CD4-positive, alpha-beta memory T cell (primary cell): ENCODE data around the gene CDK18. TPM values are rescaled to one million over a fixed set of nuclear protein-coding genes. Genes with fewer than 3 reads are reported as not detected.

Experiments
- CTCF ChIA-PET: fragments of 350-600 bp; sonication (Branson Sonifier 250); formaldehyde crosslinking; loops from one replicate; lab custom pipeline; 2021; ENCODE audit warnings: inconsistent platforms; ENCODE audit not compliant: partially characterized antibody; lab: Charles Lee
- POLR2A ChIA-PET: fragments of 350-600 bp; sonication (Branson Sonifier 250); formaldehyde crosslinking; loops from one replicate; lab custom pipeline; 2021; ENCODE audit not compliant: partially characterized antibody; lab: Charles Lee
- DNase-seq, 5 donors: peaks; one replicate each; pipeline versions ENCODE4 v3.0.0 to v3.0.0-alpha.2; 2020 to 2022; ENCODE audit warnings: mixed read lengths in 1 of 5
- H3K27ac ChIP-seq: one replicate; pipeline ENCODE4 v1.7.0; 2013; ENCODE audit warnings: low read depth, low read length
- H3K27me3 ChIP-seq: 2 replicates; pipeline ENCODE4 v1.7.0; 2013; ENCODE audit warnings: mild to moderate bottlenecking, low read length, moderate library complexity; ENCODE audit not compliant: insufficient read depth
- H3K36me3 ChIP-seq: 2 replicates; pipeline ENCODE4 v1.7.0; 2013; ENCODE audit warnings: mild to moderate bottlenecking, low read length, moderate library complexity; ENCODE audit not compliant: insufficient read depth
- H3K4me1 ChIP-seq: 2 replicates; pipeline ENCODE4 v1.7.0; 2013; ENCODE audit warnings: mild to moderate bottlenecking, low read length, moderate library complexity; ENCODE audit not compliant: insufficient read depth
- H3K4me3 ChIP-seq, 2 donors: one replicate each; pipeline ENCODE4 v1.7.0; 2013; ENCODE audit warnings: low read length in 2 of 2, mild to moderate bottlenecking in 1 of 2
- H3K9me3 ChIP-seq, 2 donors: one replicate each; pipeline ENCODE4 v1.7.0; 2013; ENCODE audit warnings: low read length in 2 of 2, control low read depth in 1 of 2; ENCODE audit not compliant: control insufficient read depth in 1 of 2
- H3K27ac Mint-ChIP-seq, 7 donors: one replicate each; pipeline ENCODE4 v1.8.0; 2020 to 2021; ENCODE audit warnings: mixed read lengths in 7 of 7, mild to moderate bottlenecking in 6 of 7, inconsistent platforms in 3 of 7, moderate library complexity in 3 of 7
- H3K27me3 Mint-ChIP-seq, 2 donors: one replicate each; pipeline ENCODE4 v1.8.0; 2020 to 2021; ENCODE audit warnings: mixed read lengths in 2 of 2
- H3K36me3 Mint-ChIP-seq, 2 donors: one replicate each; pipeline ENCODE4 v1.8.0; 2020 to 2021; ENCODE audit warnings: mixed read lengths in 2 of 2, inconsistent platforms in 1 of 2, mild to moderate bottlenecking in 1 of 2
- H3K4me1 Mint-ChIP-seq, 4 donors: one replicate each; pipeline ENCODE4 v1.8.0; 2020 to 2021; ENCODE audit warnings: mixed read lengths in 4 of 4, mild to moderate bottlenecking in 1 of 4
- H3K4me3 Mint-ChIP-seq, 8 donors: one replicate each; pipeline ENCODE4 v1.8.0; 2020 to 2021; ENCODE audit warnings: mixed read lengths in 8 of 8, mild to moderate bottlenecking in 7 of 8, moderate library complexity in 6 of 8, inconsistent platforms in 3 of 8
- H3K9me3 Mint-ChIP-seq, 8 donors: one replicate each; pipeline ENCODE4 v1.8.0; 2020 to 2021; ENCODE audit warnings: mixed read lengths in 8 of 8, mild to moderate bottlenecking in 5 of 8, inconsistent platforms in 3 of 8, moderate library complexity in 1 of 8
- intact Hi-C: fragments of 100-400 bp; cut with micrococcal nuclease; formaldehyde crosslinking; loops from one replicate; pipeline ENCODE4 v1.15.1; 2023
- polyA plus RNA-seq, 2 donors: library from polyadenylated mRNA; unstranded; fragments of 300-500 nt; fragmentation: Illumina TruSeq; gene quantifications; one replicate each; pipeline ENCODE4 v1.2.3, GENCODE V29; 2021
- total RNA-seq, 2 experiments: library from RNA; stranded (reverse); gene quantifications; one replicate each; pipeline ENCODE4 v1.2.3, GENCODE V29; 2021

CDK18 gene
- total and polyA plus RNA-seq, 4 experiments from 2014 or later = 0.25 to 1.3 (median 0.77) TPM

GRCh38 chr1:205570796-205571537 is 66.5 kb downstream of the CDK18 start:
- intact Hi-C loops = no loop called here
- ChIA-PET POLR2A (no interaction called here), CTCF (interaction anchor here (0.8 to 1.4 kb wide), 5 partner anchors 10 to 87 kb away, joined by 3 to 4 read pairs (median 3); no protein-coding TSS in a partner anchor)
- Mint-ChIP-seq H3K27ac (no peak overlapping the region), H3K36me3 (no peaks in the 10 kb centered on the region), H3K4me3 (no peak overlapping the region), H3K9me3 (no peaks in the 10 kb centered on the region), H3K4me1 (peaks cover 3 to 5% (median 4%) of the 10 kb centered on the region in 4 donors), H3K27me3 (peaks cover 26 to 39% of the 10 kb centered on the region in 2 donors)
- Histone ChIP-seq H3K27me3 (peaks cover 17% of the 10 kb centered on the region), H3K9me3 (no peaks in the 10 kb centered on the region), H3K4me3 (no peak overlapping the region), H3K4me1 (no peaks in the 10 kb centered on the region), H3K36me3 (no peaks in the 10 kb centered on the region), H3K27ac (no peak overlapping the region)
- DNase-seq = no peak

- H3K27ac ChIP-seq = no peak overlapping the region
- no peak overlapping the region for H3K27ac Mint-ChIP-seq
- H3K9me3 ChIP-seq = no peaks in the 10 kb centered on the region
- intact Hi-C loops = no loop called here
- no peaks in the 10 kb centered on the region for H3K36me3 ChIP-seq
- no peaks in the 10 kb centered on the region for H3K4me1 ChIP-seq
- no peak overlapping the region for H3K4me3 ChIP-seq
- peaks cover 17% of the 10 kb centered on the region for H3K27me3 ChIP-seq
- no peak overlapping the region for H3K4me3 Mint-ChIP-seq
- H3K36me3 Mint-ChIP-seq = no peaks in the 10 kb centered on the region
- peaks cover 22 to 38% of the 10 kb centered on the region in 2 donors for H3K27me3 Mint-ChIP-seq
- no peak for DNase-seq
- H3K4me1 Mint-ChIP-seq = peaks cover 3 to 5% (median 4%) of the 10 kb centered on the region in 4 donors
- CTCF ChIA-PET = interaction anchor here (1.1 to 1.4 kb wide), 3 partner anchors 29 to 86 kb away, joined by 3 read pairs; no protein-coding TSS in a partner anchor
- no peaks in the 10 kb centered on the region for H3K9me3 Mint-ChIP-seq
- POLR2A ChIA-PET = no interaction called here
Measured at GRCh38 chr1:205571747-205572146, 67.3 kb downstream of the CDK18 start.

- POLR2A ChIA-PET = no interaction called here
- peaks cover 20 to 37% of the 10 kb centered on the region in 2 donors for H3K27me3 Mint-ChIP-seq
Measured at GRCh38 chr1:205572421-205572820, 68.0 kb downstream of the CDK18 start.

GRCh38 chr1:205575294-205575885 is 70.9 kb downstream of the CDK18 start:
- Mint-ChIP-seq H3K27ac (no peak overlapping the region), H3K27me3 (peaks cover 16 to 42% of the 10 kb centered on the region in 2 donors), H3K9me3 (no peaks in the 10 kb centered on the region), H3K4me1 (no peaks in the 10 kb centered on the region), H3K4me3 (no peak overlapping the region), H3K36me3 (no peaks in the 10 kb centered on the region)
- peaks cover 5% of the 10 kb centered on the region for H3K27me3 ChIP-seq
- ChIA-PET POLR2A (no interaction called here), CTCF (interaction anchor here (1.4 kb wide), 1 partner anchor 83 kb away, joined by 7 read pairs; no protein-coding TSS in a partner anchor)
- no peaks in the 10 kb centered on the region for H3K4me1 ChIP-seq
- intact Hi-C loops = no loop called here
- no peaks in the 10 kb centered on the region for H3K36me3 ChIP-seq
- no peak overlapping the region for H3K27ac ChIP-seq
- H3K4me3 ChIP-seq = no peak overlapping the region
- no peak for DNase-seq
- no peaks in the 10 kb centered on the region for H3K9me3 ChIP-seq

More at GRCh38 chr1:205572421-205572820, 68.0 kb downstream of the CDK18 start:
- H3K9me3 ChIP-seq = no peaks in the 10 kb centered on the region
- H3K4me3 ChIP-seq = no peak overlapping the region
- H3K27ac Mint-ChIP-seq = no peak overlapping the region
- no peaks in the 10 kb centered on the region for H3K9me3 Mint-ChIP-seq
- H3K4me3 Mint-ChIP-seq = no peak overlapping the region
- H3K36me3 ChIP-seq = no peaks in the 10 kb centered on the region
- no peak overlapping the region for H3K27ac ChIP-seq
- no peak for DNase-seq
- H3K4me1 Mint-ChIP-seq = peaks cover 3 to 5% (median 4%) of the 10 kb centered on the region in 4 donors
- intact Hi-C loops = no loop called here
- H3K36me3 Mint-ChIP-seq = no peaks in the 10 kb centered on the region
- no peaks in the 10 kb centered on the region for H3K4me1 ChIP-seq
- peaks cover 11% of the 10 kb centered on the region for H3K27me3 ChIP-seq
- CTCF ChIA-PET = interaction anchor here (1.4 kb wide), 1 partner anchor 85 kb away, joined by 3 read pairs; no protein-coding TSS in a partner anchor

GRCh38 chr1:205576011-205576410 is 71.5 kb downstream of the CDK18 start:
- Histone ChIP-seq H3K4me1 (no peaks in the 10 kb centered on the region), H3K27ac (no peak overlapping the region), H3K4me3 (no peak overlapping the region), H3K9me3 (no peaks in the 10 kb centered on the region), H3K27me3 (peaks cover 10% of the 10 kb centered on the region), H3K36me3 (no peaks in the 10 kb centered on the region)
- no peaks in the 10 kb centered on the region for H3K36me3 Mint-ChIP-seq
- no peak for DNase-seq
- intact Hi-C loops = no loop called here
- no peak overlapping the region for H3K4me3 Mint-ChIP-seq
- H3K9me3 Mint-ChIP-seq = no peaks in the 10 kb centered on the region
- peaks cover 12 to 39% of the 10 kb centered on the region in 2 donors for H3K27me3 Mint-ChIP-seq
- CTCF ChIA-PET = no interaction called here
- H3K27ac Mint-ChIP-seq = no peak overlapping the region
- POLR2A ChIA-PET = no interaction called here
- H3K4me1 Mint-ChIP-seq = no peaks in the 10 kb centered on the region

GRCh38 chr1:205576805-205577761 is 72.6 kb downstream of the CDK18 start:
- Histone ChIP-seq H3K4me1 (no peaks in the 10 kb centered on the region), H3K9me3 (no peaks in the 10 kb centered on the region), H3K27ac (no peak overlapping the region), H3K4me3 (no peak overlapping the region), H3K27me3 (peaks cover 10% of the 10 kb centered on the region), H3K36me3 (no peaks in the 10 kb centered on the region)
- H3K9me3 Mint-ChIP-seq = no peaks in the 10 kb centered on the region
- POLR2A ChIA-PET = no interaction called here
- peaks cover 12 to 33% of the 10 kb centered on the region in 2 donors for H3K27me3 Mint-ChIP-seq
- H3K4me3 Mint-ChIP-seq = no peak overlapping the region
- DNase-seq = no peak
- CTCF ChIA-PET = no interaction called here
- intact Hi-C loops = no loop called here
- no peak overlapping the region for H3K27ac Mint-ChIP-seq
- H3K4me1 Mint-ChIP-seq = no peaks in the 10 kb centered on the region
- no peaks in the 10 kb centered on the region for H3K36me3 Mint-ChIP-seq
